HG02870 (cell line): ENCODE measurements around the gene R3HCC1L.
"Not testable (repeated sequence)": the region's sequence is repeated elsewhere in the genome, so short reads cannot be mapped to it uniquely, and the experiment has no call there.

Experiments
- ATAC-seq: cut with Tn5 transposase; IDR thresholded peaks from one replicate; pipeline ENCODE4 v1.9.1; 2021; ENCODE audit warnings: mild to moderate bottlenecking, moderate library complexity; ENCODE audit not compliant: unreplicated experiment

The R3HCC1L gene

DNA sequence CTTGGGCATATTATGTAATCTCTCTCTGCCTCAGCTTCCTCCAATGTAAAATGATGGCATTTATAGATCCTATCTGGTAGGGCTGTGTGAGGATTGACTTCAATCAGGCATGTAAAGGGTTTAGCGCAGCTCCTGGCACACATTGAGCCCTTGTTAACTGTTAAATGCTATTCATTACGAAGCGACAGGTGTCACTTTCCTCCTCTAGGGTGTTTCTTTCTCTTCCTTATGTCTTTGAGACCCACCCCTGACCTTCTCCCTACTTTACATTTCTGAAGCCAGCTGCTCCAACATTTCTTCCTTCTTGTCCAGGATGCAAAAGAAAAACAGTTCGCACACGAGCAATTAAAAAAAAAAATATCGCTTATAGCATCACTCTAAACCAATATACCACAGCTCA is 5.7 kb upstream of the R3HCC1L start:
- ATAC-seq = no peak

- no peak for ATAC-seq
These were observed 2.8 kb upstream of the R3HCC1L start for GRCh38 chr10:98131619-98132018.

GRCh38 chr10:98133075-98133752 is 1.2 kb upstream of the R3HCC1L start:
- ATAC-seq = peak; percentile 24

DNA sequence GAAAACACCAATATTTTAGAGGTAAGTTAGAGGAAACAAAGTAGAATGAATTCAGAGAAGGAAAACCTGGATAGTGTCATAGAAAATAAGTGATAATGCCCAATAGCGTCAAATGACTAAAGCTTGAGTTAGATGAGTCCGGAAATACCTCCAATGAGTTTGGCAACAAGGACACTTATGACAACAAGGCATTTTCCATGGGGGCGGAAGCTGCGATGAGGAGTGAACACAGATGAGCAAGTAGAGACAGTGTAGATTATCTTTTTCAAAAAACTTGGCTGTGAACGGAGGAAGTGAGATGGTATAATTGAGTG is 383 bp upstream of the R3HCC1L start:
- no peak for ATAC-seq

DNA sequence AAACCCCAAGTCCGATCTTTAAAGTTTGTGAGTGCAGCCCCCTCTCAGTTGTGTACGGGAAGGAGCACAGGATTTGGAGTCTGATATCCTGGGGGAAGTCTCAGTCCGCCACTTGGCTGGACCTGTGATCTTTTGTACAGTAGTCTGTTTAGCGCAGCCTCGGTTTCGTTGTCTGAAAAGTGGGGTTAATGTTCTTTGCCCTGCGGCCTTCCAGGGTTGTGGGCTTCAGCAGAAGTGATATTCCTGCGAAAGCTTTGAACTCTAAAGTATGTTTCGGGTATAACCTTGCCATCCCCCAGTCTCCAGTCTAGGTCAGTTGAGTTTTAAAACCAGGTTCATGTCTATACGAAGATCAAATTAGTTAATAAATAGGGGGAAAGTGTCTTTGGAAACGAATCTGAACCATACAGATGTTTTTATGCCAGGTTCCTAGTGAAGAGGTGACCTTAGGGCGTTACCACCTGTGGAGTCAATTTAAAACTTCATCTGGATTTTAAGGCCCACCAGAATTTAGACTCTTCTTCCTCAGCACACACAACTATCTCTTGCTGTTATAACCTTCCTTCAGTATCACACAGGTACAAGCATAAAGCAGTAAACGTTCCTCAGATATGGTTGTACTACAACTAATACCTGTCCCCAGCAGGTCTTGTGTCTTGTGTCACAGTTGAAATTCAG is 904 bp downstream of the R3HCC1L start:
- ATAC-seq = peak; percentile 1

DNA sequence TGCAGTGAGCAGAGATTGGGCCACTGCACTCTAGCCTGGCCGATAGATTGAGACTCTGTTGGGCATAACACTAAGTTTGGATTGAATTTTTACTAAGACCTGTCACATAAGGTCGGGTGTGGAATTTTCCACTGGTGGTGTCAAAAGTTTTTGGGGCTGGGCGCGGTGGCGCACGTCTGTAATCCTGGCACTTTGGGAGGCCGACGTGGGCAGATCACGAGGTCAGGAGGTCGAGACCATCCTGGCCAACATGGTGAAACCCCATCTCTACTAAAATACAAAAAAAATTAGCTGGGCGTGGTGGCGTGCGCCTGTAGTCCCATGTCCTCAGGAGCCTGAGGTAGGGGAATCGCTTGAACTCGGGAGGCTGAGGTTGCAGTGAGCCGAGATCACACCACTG is 2.3 kb downstream of the R3HCC1L start:
- not testable (repeated sequence) for ATAC-seq

- no peak for ATAC-seq
These were observed 3.6 kb downstream of the R3HCC1L start for GRCh38 chr10:98138031-98138430.

DNA sequence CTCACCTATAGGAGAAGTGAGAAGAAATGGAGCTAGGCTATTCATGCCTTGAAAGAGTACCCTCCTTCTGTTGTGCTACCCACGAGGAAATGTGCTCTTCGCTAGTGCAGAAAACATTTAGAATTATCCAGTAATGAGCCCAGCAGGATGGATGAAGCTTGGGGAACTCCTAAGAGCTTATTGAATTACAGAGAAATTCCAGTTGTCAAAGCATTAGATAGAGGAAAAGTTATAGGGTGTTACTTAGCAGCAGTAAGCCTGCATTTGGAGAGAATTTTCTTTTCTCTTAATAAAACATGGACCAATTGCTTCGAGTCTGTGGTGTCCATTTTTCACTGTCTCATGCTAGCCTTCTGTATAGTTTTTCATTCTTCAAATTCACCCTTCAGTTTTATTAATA is 5.0 kb downstream of the R3HCC1L start:
- ATAC-seq = no peak

GRCh38 chr10:98141484-98142073 is 7.1 kb downstream of the R3HCC1L start:
- ATAC-seq = no peak

DNA sequence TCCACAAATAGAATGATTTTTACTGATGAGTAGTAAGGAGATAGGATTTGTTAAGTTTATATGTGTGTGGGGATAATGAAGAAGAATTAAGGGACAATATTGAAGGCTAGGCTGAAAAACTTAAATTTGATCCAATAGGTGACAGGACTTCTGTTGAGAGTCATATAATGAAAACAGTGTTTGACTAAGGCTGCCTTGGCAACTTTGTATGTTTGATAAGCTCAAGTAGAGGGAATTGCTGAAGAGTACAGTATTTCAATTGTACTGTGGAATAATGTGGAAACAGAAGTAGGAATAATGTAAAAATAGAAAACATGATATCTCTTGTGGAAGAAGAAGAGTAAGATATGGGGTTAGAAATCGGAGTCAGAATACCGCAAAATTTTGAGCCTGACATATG is 10.5 kb downstream of the R3HCC1L start:
- no peak for ATAC-seq

DNA sequence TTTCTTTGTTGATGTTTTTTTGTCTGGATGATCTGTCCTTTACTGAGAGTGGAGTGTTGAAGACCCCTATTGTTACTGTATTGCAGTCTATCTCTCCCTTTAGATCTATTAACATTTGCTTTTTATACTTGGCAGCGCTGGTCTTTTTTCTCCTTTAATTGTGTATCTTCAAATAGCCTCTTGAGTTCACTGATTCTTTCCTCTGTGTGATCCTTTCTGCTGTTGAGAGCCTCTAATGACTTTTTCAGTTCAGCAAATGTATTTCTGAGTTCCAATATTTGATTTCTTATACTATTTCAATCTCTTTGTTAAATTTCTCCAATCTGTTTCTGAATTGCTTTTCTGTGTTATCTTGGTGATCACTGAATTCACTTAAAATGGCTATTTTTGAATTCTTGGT is 15.4 kb downstream of the R3HCC1L start:
- no peak for ATAC-seq

- ATAC-seq = no peak
These were observed 16.1 kb downstream of the R3HCC1L start for GRCh38 chr10:98150544-98150943.

GRCh38 chr10:98152778-98153177 is 18.3 kb downstream of the R3HCC1L start:
- ATAC-seq = not testable (repeated sequence)

DNA sequence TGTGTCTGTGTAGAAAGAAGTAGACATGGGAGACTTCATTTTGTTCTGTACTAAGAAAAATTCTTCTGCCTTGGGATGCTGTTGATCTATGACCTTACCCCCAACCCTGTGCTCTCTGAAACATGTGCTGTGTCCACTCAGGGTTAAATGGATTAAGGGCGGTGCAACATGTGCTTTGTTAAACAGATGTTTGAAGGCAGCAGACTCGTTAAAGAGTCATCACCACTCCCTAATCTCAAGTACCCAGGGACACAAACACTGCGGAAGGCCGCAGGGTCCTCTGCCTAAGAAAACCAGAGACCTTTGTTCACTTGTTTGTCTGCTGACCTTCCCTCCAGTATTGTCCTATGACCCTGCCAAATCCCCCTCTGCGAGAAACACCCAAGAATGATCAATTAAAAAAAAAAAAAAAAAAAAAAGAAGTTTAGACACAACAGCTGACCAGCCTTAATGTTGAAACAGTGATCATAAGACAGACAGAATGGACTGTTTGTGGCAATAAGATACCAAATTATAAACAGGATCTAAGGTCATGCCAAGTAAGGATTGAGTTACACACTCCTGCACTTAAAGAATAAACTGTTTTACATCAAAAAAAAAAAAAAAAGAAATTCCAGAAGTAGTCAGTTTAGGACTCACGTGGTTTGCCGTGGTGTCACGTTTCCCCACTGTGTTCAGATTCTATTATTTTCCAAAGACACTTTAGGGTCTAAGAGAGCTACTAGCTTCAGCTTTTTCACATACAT is 18.9 kb downstream of the R3HCC1L start:
- not testable (repeated sequence) for ATAC-seq

DNA sequence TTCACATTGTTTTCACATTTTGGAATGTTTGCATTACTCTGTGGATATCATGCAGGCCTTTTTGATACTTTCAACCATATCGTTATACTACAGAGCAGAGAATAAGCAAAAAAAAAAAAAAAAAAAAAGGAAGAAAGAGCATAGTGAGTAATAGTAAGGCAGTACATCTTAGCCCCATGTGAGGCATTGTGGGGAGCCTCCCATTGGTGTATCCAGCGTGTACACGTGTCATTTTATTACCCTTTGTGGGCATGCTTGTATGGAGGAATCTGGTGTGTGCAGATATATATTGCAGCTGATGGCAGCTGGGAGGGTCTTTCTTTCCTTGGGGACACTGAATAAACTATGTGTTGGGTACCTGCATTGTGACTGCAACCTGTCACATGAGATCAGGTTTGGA is 19.6 kb downstream of the R3HCC1L start:
- ATAC-seq = no peak

GRCh38 chr10:98158576-98158975 is 24.1 kb downstream of the R3HCC1L start:
- ATAC-seq = no peak

GRCh38 chr10:98163941-98164340 is 29.5 kb downstream of the R3HCC1L start:
- ATAC-seq = no peak

DNA sequence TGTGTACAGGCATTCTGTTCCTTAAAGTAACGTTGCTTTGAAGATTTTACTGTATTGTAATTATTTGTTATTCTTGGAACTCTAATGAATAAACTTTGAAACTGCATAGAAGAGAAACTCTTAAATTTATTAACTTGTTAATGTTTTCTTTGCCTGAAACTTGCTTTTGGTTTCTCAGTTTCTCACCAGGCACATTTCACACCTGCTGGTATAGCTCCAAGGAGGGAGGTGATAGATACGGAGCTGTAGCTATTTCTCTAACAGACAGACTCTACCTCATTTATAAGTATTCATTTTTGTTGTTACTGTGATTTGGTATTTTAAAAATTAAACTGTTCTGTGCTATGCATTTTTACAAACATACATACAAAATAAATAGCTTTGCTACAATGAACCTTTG is 32.7 kb downstream of the R3HCC1L start:
- no peak for ATAC-seq

GRCh38 chr10:98168147-98168546 is 33.7 kb downstream of the R3HCC1L start:
- peak; percentile 29 for ATAC-seq

- no peak for ATAC-seq
These were observed 34.3 kb downstream of the R3HCC1L start for GRCh38 chr10:98168766-98169165.

DNA sequence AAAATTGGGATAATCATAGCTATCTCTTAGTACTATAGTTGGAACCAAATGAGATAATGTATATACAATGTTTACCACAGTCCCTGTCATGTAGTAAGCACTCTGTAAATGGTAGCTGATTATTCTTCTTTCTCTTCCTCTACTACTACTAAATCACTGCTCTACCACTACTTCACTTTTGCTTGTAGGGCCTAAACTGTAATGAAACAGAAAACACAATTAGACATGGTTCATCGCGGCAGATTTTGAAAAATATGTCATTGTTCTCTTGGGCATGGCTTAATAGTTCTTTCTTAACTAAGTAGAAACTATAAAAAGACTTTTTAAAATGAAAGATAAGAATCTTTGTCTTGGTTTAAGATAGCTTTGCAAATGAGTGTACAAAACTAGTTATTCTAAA is 34.9 kb downstream of the R3HCC1L start:
- peak; percentile 43 for ATAC-seq
